IPS-20b (cell line): ENCODE measurements around the gene ZNF407.
"Not testable (repeated sequence)": the region's sequence is repeated elsewhere in the genome, so short reads cannot be mapped to it uniquely, and the experiment has no call there.

Experiments
- H3K27ac ChIP-seq: one replicate; pipeline ENCODE4 v1.5.1; 2013; ENCODE audit warnings: low read length
- H3K27me3 ChIP-seq: 2 replicates; pipeline ENCODE4 v1.6.1; 2013; ENCODE audit warnings: mild to moderate bottlenecking, low read length, inconsistent platforms; ENCODE audit not compliant: insufficient read depth
- H3K36me3 ChIP-seq: 2 replicates; pipeline ENCODE4 v1.6.1; 2013; ENCODE audit warnings: low read depth, mild to moderate bottlenecking, inconsistent platforms, low read length, moderate library complexity; ENCODE audit not compliant: insufficient read depth
- H3K4me1 ChIP-seq: 2 replicates; pipeline ENCODE4 v1.6.1; 2013; ENCODE audit warnings: mild to moderate bottlenecking, control low read depth, inconsistent platforms, low read length, moderate library complexity; ENCODE audit not compliant: insufficient read depth
- H3K4me3 ChIP-seq: 2 replicates; pipeline ENCODE4 v1.5.1; 2013; ENCODE audit warnings: mild to moderate bottlenecking, low read length, inconsistent platforms
- H3K9ac ChIP-seq: 2 replicates; pipeline ENCODE4 v1.6.1; 2013; ENCODE audit warnings: low read depth, mild to moderate bottlenecking, inconsistent platforms, low read length, moderate library complexity
- H3K9me3 ChIP-seq: 2 replicates; pipeline ENCODE4 v1.6.1; 2013; ENCODE audit warnings: mild to moderate bottlenecking, low read depth, low read length, inconsistent platforms; ENCODE audit not compliant: insufficient read depth

Gene ZNF407

DNA sequence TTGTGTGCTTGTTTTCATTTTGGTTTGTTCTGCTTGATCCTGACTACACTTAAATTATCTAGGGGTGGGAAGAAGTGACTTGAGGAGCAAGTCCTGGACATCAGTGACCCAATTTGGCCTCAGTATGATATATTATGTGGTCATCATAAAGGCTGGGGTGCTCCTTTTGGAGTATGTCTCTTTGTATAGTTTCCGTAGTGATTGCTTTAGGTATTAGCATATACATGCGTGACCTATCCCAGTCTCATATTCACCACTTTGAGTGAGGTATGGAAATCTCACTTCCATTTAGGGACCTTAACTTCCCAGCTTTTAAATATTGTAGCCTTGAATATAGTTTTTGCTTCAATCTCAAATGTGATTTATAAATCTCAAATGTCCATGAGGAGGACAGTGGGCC lies 370.3 kb downstream of the ZNF407 start:
- no peaks in the 10 kb centered on the region for H3K27me3 ChIP-seq
- H3K9ac ChIP-seq: no peak overlapping the region
- no peak overlapping the region for H3K27ac ChIP-seq

DNA sequence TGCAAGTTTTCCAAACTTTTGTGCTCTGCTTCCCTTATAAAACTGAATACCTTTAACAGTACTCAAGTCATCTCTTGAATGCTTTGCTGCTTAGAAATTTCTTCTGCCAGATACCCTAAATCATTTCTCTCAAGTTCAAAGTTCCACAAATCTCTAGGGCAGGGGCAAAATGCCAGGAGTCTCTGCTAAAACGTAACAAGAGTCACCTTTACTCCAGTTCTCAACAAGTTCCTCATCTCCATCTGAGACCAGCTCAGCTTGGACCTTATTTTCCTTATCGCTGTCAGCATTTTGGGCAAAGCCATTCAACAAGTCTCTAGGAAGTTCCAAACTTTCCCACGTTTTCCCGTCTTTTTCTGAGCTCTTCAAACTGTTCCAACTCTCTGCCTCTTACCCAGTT lies 373.7 kb downstream of the ZNF407 start:
- not testable (repeated sequence) for H3K27me3 ChIP-seq, H3K27ac ChIP-seq

More for the DNA sequence above, 370.3 kb downstream of the ZNF407 start:
- Histone ChIP-seq H3K4me3 (no peak overlapping the region), H3K9me3 (no peaks in the 10 kb centered on the region), H3K36me3 (no peaks in the 10 kb centered on the region), H3K4me1 (no peaks in the 10 kb centered on the region)

DNA sequence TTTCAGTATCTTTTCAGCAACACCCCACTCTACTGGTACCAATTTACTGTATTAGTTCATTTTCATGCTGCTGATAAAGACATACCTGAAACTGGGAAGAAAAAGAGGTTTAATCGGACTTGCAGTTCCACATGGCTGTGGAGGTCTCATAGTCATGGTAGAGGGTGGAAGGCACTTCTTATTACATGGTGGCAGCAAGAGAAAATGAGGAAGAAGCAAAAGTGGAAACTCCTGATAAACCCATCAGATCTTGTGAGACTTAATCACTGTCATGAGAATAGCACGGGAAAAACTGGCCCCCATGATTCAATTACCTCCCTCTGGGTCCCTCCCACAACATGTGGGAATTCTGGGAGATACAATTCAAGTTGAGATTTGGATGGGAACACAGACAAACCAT lies 374.1 kb downstream of the ZNF407 start:
- not testable (repeated sequence) for H3K9ac ChIP-seq, H3K27ac ChIP-seq, H3K4me3 ChIP-seq

More for the DNA sequence above, 373.7 kb downstream of the ZNF407 start:
- not testable (repeated sequence) for H3K4me1 ChIP-seq, H3K4me3 ChIP-seq, H3K9me3 ChIP-seq, H3K9ac ChIP-seq, H3K36me3 ChIP-seq

DNA sequence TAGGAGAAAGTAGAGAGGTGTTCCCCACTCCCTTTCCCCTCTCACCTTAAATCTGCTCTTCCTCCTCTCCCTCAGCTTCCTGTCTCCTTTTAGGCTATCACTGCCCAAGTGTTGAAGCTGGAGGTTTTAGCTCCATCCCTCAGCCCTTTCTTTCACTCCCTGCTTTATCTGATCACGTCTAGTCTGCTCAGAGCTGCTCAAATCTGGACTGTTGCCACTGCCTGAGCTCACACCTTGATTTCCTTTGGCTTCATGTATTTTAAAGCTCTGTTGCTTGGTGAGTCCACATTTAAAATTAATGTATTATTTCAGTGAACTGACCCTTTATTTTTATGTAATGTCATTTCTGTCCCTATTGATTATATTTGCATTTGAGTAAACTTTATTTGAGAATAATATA lies 374.7 kb downstream of the ZNF407 start:
- no peaks in the 10 kb centered on the region for H3K27me3 ChIP-seq

More for the DNA sequence above, 374.1 kb downstream of the ZNF407 start:
- H3K27me3 ChIP-seq, H3K36me3 ChIP-seq, H3K9me3 ChIP-seq, H3K4me1 ChIP-seq: not testable (repeated sequence)

DNA sequence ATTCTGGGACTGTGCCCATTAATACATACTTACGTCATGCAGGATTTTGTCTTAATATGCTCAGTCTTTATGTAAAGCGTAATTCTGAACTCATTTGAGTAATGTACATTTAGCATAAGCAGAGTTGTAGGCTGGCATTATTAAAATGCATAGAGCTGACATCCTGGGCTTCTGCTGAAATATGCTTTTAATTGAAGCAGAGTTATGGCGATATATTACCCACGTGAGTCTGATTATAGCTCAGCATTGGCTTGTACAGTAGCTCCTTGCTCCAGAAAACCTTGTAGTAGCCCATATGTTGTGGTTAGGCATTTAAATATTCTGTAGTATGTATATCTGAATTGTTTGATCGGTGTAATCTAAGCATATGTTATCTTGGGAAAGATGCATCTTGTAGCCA lies 377.3 kb downstream of the ZNF407 start:
- no peaks in the 10 kb centered on the region for H3K9me3 ChIP-seq
- no peak overlapping the region for H3K27ac ChIP-seq
- H3K4me3 ChIP-seq: no peak overlapping the region
- H3K4me1 ChIP-seq: no peaks in the 10 kb centered on the region
- no peak overlapping the region for H3K9ac ChIP-seq
- H3K36me3 ChIP-seq: no peaks in the 10 kb centered on the region
- no peaks in the 10 kb centered on the region for H3K27me3 ChIP-seq

More for the DNA sequence above, 374.7 kb downstream of the ZNF407 start:
- Histone ChIP-seq H3K4me3 (no peak overlapping the region), H3K36me3 (no peaks in the 10 kb centered on the region), H3K9ac (no peak overlapping the region), H3K27ac (no peak overlapping the region), H3K9me3 (no peaks in the 10 kb centered on the region), H3K4me1 (no peaks in the 10 kb centered on the region)

DNA sequence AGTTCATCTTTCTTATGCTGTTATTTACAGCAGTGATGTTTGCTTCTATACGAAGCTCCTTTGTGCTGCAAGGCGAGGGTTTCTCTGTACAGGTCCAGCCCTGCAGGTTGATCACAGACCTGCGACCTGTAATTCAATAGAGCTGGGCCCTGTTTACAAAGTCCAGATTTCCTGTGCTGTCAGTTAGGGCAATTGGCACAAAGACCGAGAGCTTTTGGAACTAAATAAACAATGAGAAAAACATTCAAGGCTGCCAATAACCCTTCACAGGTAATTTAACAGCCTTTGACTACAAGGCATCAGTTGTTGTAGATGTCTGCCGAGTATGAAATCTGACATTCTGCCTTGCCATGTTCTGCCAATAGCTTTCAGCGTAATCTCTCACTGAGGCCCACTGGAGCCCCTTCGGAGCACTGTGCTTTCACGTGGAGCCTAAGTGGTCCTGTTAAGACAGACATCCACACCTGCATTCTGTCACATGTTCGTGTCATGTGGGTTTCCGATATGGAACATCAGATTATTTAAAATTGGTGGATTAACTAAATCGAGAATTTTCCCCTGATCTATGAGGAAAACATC lies 378.8 kb downstream of the ZNF407 start:
- no peak overlapping the region for H3K4me3 ChIP-seq
- no peaks in the 10 kb centered on the region for H3K36me3 ChIP-seq
- no peak overlapping the region for H3K9ac ChIP-seq
- H3K27ac ChIP-seq: no peak overlapping the region
- H3K4me1 ChIP-seq: no peaks in the 10 kb centered on the region
- H3K27me3 ChIP-seq: no peaks in the 10 kb centered on the region
- H3K9me3 ChIP-seq: no peaks in the 10 kb centered on the region

DNA sequence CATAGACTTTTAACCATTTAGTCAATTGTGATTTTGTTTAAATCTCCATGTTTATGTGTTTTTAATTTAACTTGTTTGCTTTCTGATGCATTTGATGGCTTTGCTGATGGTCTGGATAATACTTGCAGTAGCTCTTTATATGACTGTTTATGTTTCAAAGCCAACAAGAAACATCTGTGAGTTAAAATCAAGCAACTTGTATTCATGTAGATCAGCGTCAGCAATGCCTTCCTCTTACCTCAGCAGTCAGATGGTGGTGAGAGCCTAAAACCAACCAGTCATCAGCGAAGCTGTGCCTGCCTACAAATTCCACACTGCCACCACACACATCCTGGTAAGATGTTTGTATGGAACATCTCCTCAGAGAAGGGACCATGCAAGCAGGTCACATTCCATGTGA lies 379.4 kb downstream of the ZNF407 start:
- Histone ChIP-seq H3K36me3 (no peaks in the 10 kb centered on the region), H3K9ac (no peak overlapping the region), H3K4me3 (no peak overlapping the region), H3K9me3 (no peaks in the 10 kb centered on the region), H3K27me3 (no peaks in the 10 kb centered on the region), H3K27ac (no peak overlapping the region), H3K4me1 (no peaks in the 10 kb centered on the region)

DNA sequence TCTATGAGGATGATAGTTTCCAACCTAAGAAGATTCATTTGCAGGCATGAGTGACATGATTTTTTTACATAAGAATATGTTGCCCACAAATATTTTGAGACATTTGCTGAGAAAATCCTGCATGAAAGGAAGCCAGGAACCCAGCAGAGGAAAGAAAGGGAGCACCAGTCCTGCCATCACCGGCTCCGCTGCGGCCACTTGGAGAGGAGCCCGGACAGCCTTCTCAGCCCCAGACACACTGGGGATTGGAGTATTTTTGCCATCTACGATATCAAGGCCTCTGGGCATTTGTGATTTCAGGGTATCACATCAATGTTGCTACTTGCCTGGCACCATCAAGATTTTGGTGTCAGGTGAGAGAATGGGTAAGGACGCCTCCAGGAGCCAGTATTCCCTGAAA lies 383.0 kb downstream of the ZNF407 start:
- H3K36me3 ChIP-seq: no peaks in the 10 kb centered on the region
- no peaks in the 10 kb centered on the region for H3K9me3 ChIP-seq
- no peak overlapping the region for H3K9ac ChIP-seq
- no peaks in the 10 kb centered on the region for H3K27me3 ChIP-seq
- H3K27ac ChIP-seq: no peak overlapping the region
- H3K4me3 ChIP-seq: no peak overlapping the region
- H3K4me1 ChIP-seq: no peaks in the 10 kb centered on the region

DNA sequence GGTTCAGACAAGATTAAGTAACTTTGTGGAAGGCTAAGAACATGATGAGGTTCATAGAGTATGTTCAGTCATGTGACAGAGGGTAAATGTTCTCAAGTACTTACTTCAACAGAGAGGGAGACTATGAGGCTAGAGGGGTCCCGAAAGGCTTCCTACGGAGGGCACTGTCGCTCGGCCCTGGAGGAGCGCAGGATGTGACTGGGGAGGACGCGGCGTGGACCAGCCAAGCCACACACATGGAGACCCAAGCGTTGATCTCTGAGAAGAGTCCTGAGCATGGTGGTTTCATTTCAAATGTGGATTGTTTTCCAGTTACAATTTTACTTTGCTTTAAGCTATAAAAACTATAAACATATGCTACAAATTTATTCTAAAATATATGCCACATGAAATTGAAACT lies 383.8 kb downstream of the ZNF407 start:
- no peak overlapping the region for H3K4me3 ChIP-seq
- no peaks in the 10 kb centered on the region for H3K36me3 ChIP-seq
- H3K9ac ChIP-seq: no peak overlapping the region
- no peaks in the 10 kb centered on the region for H3K27me3 ChIP-seq
- H3K4me1 ChIP-seq: no peaks in the 10 kb centered on the region
- no peaks in the 10 kb centered on the region for H3K9me3 ChIP-seq
- H3K27ac ChIP-seq: no peak overlapping the region

DNA sequence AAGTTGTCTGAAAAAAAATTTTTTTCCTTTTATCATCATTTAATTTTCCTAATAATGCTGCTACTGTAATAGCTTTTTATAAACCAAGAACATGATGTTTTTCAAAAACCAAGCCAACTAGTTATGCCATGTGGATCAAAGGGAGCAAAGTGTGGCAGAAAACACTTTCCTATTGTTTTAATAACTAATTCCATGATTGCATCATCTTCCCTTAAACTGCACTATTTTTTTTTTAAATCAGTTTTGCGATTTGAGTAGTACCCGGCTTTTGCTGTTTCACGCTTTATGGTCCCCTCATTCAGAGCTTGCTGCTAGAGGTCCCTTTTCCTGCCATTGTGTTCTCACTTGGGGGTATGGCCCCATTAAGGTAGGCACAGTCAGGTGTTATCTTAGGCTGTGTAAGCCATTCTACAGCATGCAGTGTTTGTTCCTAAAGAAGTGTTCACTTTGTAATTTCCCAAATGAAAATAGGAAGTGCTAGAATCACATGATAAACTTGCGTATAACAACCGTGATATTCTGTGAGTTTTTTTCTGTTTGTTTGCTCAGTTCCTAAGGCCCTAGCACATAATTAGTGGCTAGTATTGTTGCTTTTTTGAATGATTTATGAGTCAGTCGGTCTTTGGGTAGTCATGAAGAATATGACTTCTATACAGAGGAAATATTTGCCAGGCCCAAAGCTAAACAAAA lies 385.4 kb downstream of the ZNF407 start:
- H3K36me3 ChIP-seq: no peaks in the 10 kb centered on the region
- H3K4me3 ChIP-seq: no peak overlapping the region
- H3K27ac ChIP-seq: no peak overlapping the region
- no peaks in the 10 kb centered on the region for H3K27me3 ChIP-seq
- no peaks in the 10 kb centered on the region for H3K9me3 ChIP-seq
- H3K4me1 ChIP-seq: no peaks in the 10 kb centered on the region
- H3K9ac ChIP-seq: no peak overlapping the region

DNA sequence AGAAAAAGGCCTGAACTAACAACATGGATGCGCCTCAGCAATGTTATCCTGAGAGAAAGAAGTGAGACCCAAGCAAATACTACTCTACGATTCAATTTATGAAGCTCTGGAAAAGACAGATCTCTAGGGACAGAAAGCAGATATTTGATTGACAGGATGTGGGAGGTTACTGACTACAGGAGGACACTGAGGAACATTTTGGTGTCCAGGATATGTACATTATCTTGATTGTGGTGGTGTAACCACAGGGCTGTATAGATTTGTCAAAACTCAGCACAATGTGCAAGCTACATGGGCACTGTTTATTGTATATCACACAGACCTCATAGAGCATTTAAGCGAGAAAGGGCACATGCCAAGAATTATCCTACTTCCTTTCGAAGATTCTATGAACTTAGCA lies 391.5 kb downstream of the ZNF407 start:
- Histone ChIP-seq H3K4me3 (no peak overlapping the region), H3K9me3 (no peaks in the 10 kb centered on the region), H3K9ac (no peak overlapping the region), H3K4me1 (no peaks in the 10 kb centered on the region), H3K36me3 (no peaks in the 10 kb centered on the region), H3K27me3 (no peaks in the 10 kb centered on the region), H3K27ac (no peak overlapping the region)

DNA sequence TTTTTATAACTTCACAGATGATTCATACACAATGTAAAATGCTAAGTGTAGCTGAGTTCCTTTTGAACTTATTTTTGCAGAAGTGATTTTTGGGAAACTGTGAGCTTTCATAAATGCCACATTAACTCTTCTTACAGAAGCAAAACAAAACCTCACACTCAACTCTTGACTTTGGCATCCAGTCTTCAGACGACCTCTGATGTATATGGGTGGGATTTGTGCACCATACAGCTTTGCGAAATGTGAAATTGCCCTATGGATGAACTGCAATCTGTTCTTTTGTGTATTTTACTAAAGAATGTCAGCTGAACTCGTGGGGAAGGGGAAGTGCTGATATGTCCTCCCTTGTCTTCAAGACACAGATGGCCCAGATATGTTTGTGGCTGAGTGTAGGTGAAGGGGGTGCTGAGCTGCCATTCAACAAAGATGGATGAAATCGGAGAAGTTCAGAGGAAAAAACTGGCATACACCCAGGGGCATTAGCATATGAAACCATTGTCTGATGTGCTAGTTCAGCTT lies 393.0 kb downstream of the ZNF407 start:
- Histone ChIP-seq H3K9ac (no peak overlapping the region), H3K9me3 (no peaks in the 10 kb centered on the region), H3K4me3 (no peak overlapping the region), H3K27me3 (no peaks in the 10 kb centered on the region), H3K36me3 (no peaks in the 10 kb centered on the region), H3K27ac (no peak overlapping the region), H3K4me1 (no peaks in the 10 kb centered on the region)
